GM19324 (cell line): ENCODE data around the gene BCLAF1.
"Not testable (repeated sequence)": the region's sequence is repeated elsewhere in the genome, so short reads cannot be mapped to it uniquely, and the experiment has no call there.

ENCODE experiments used
- ATAC-seq: cut with Tn5 transposase; IDR thresholded peaks from one replicate; pipeline ENCODE4 v1.9.1; 2021; ENCODE audit warnings: mild to moderate bottlenecking, moderate library complexity; ENCODE audit not compliant: unreplicated experiment, low FRiP score

BCLAF1 gene

DNA sequence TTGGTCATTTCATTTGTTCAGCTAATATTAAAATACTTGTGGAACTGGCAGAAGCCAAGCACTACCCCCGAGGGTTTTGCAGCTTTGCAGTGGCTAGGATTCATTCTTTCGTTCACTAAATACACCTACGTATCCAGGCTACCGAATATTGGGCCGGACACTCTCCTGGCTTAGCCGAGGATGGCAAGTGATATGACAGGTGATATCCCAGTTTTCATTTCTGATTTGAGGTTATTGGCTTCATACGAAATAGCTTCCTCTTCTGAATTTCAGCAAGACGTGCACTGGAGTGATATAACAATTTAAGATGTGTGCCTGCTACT is 39.0 kb downstream of the BCLAF1 start:
- ATAC-seq, result peak; percentile 6

GRCh38 chr6:136249811-136250685 is 39.6 kb downstream of the BCLAF1 start, which contains the start of gene MTFR2:
MTFR2 (minus strand) TSS chr6:136250311; CDS start chr6:136249099, 1,212 bp downstream.
- peak; percentile 99 for ATAC-seq

GRCh38 chr6:136249336-136249735 is 40.3 kb downstream of the BCLAF1 start:
- ATAC-seq, result no peak

DNA sequence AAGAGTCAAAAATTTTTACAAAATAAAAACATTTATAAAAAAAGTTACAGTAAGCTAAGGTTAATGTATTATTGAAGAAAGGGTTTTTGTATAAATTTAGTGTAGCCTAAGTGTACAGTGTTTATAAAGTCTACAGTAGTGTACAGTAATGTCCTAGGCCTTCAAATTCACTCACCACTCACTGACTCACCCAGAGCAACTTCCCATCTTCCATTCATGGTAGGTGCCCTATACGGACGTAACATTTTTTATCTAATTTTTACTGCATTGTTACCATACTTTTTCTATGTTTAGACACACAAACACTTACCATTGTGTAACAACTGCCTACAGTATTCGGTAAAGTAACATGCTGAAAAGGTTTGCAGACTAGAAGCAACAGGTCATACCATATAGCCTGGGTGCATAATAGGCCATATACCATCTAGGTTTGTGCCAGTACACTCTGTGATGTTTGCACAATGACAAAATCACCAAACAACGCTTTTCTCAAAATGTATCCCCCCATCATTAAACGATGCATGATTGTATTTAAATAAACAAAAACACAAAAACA is 45.5 kb downstream of the BCLAF1 start:
- no peak for ATAC-seq

DNA sequence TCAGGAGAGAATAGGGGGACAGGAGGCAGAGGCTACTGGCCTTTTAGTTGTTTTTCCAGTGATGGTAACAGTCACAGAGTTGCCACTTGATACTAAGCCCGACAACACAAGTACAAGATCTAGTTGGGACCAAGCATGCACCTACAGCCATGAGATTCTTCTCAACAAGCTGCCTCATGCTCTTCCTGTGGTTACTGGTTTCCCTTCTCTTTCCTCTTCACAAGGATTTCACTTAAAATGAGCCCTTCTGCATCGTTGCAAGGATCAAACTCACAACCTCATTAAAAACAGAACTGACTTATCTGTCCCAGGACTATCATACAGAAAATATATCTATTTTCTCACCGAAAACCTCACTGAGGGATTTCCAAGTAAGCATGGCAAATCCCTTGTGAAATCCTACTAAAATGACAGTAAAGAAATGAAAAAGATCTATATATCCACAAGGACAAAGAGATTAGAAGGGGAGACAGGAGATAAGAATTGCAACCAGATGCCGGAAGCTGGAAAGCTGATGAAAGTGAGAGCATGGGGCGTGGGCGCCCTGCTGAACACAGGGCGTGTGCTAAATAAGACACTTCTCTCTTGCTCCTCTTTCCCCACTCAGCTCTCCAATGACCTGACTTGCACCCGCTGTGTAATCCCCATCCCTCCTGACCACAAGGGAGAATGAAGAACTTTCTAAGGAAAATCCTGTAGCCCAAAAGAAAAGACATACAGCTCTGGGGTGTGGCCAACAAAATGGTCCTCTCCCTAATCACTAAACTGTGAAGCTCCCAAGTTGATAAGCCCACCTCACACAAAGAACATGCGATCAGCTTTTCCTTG is 53.0 kb downstream of the BCLAF1 start:
- no peak for ATAC-seq

DNA sequence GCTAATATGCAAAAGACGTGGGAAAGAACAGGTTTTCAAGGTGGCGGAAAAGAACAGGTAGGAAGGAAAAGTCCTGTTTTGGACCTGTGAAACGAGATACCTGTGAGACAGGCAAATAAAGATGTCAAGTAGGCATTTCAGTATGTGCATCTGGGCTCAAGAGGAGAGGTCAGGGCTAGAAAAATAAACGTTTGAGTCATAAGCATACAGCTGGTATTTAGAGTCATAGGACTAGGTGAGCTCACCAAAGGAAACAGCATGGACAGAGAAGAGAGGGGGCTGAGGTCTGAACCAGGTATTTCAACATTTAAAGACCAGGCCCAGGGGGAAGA is 54.4 kb downstream of the BCLAF1 start:
- no peak for ATAC-seq

DNA sequence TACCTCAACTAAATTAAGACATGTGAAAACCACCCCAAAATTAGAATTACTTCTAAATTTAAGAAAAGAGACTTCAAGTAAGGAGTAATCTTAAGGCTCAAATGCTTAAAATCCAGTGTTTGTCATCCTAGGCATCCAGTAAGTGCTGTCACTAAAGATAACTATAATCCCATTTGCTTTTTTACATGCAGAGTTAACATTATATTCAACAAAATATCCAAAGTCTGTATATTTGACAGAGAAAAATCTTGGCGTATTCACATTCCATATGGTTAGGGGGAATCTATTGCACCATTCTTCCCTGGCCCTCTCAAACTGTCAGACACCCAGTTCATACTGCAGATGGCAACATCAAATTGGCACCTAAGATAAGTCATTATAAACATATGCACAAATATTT is 56.9 kb downstream of the BCLAF1 start:
- no peak for ATAC-seq

DNA sequence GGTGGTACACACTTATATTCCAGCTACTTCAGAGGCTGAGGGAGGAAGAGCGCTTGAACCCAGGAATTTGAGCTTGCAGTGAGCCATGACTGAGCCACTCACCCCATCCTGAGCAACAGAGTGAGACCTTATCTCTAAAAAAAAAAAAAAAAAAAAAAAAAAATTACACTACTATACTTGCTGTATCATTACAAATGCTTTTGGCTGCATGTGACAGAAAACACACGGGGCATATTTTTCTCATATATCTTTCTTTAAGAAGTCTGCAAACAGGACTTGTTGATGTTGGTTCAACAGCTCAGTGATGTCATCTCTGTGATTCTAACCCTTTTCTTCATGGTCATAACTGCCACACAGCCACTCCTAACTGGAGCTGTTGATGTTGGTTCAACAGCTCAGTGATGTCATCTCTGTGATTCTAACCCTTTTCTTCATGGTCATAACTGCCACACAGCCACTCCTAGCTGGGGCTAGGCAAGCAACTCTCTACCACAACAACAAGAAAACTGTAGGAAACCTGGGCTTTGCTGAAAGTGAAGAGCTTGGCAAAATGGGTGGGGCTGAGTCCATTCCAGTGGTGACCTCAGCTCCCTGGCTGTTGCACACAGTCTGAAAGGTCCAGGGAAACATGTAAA is 59.3 kb downstream of the BCLAF1 start:
- no peak for ATAC-seq

- no peak for ATAC-seq
Measured at GRCh38 chr6:136228814-136229213, 60.8 kb downstream of the BCLAF1 start.

- ATAC-seq, result no peak
Measured at GRCh38 chr6:136226674-136227377, 62.8 kb downstream of the BCLAF1 start.

GRCh38 chr6:136226027-136226673 is 63.5 kb downstream of the BCLAF1 start:
- no peak for ATAC-seq

- no peak for ATAC-seq
Measured at GRCh38 chr6:136225496-136225895, 64.2 kb downstream of the BCLAF1 start.

- not testable (repeated sequence) for ATAC-seq
Measured at GRCh38 chr6:136224974-136225373, 64.7 kb downstream of the BCLAF1 start.

- no peak for ATAC-seq
Measured at GRCh38 chr6:136216503-136217401, 72.9 kb downstream of the BCLAF1 start.

DNA sequence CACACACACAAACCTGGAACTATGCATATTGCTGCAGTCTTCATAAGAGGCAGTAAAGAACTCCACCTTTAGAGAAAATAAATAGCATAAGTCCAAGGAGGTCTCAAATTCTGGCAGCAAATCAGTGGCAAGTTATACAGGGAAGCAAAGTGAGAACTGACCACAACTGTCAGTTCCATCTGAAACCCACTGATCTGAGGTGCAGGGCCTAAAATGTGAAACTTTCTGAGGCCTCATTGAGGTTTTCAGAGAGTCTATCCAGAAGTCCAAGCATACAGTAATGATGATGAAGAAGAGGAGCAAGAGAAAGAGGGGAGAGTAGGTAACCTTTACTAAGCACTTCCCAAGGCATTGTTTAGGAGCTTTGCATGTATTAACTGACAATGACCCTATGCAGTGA is 75.8 kb downstream of the BCLAF1 start:
- no peak for ATAC-seq

GRCh38 chr6:136213012-136213539 is 76.6 kb downstream of the BCLAF1 start:
- ATAC-seq, result no peak

GRCh38 chr6:136212608-136213007 is 77.0 kb downstream of the BCLAF1 start:
- no peak for ATAC-seq

- ATAC-seq, result no peak
Measured at GRCh38 chr6:136210398-136211165, 79.1 kb downstream of the BCLAF1 start.
